NCI-H2081 treated with DMSO at 0.1 percent for 48 hours (cell line): Measurements from ENCODE around the gene AQP4.

ENCODE experiments used
- DNase-seq: peaks from one replicate; lab custom pipeline; 2025; lab: John Stamatoyannopoulos, UW

Gene AQP4

GRCh38 chr18:26839609-26840008 is 25.9 kb downstream of the AQP4 start:
- no peak for DNase-seq

- no peak for DNase-seq
These were observed 33.2 kb downstream of the AQP4 start for GRCh38 chr18:26832302-26832701.

- DNase-seq = no peak
These were observed 37.9 kb downstream of the AQP4 start for GRCh38 chr18:26827581-26827980.

- no peak for DNase-seq
These were observed 38.8 kb downstream of the AQP4 start for GRCh38 chr18:26826656-26827235.

- DNase-seq = no peak
These were observed 44.3 kb downstream of the AQP4 start for GRCh38 chr18:26821181-26821580.

- no peak for DNase-seq
These were observed 46.5 kb downstream of the AQP4 start for GRCh38 chr18:26819046-26819445.

GRCh38 chr18:26818461-26818860 is 47.0 kb downstream of the AQP4 start:
- no peak for DNase-seq

GRCh38 chr18:26813043-26813442 is 52.5 kb downstream of the AQP4 start:
- DNase-seq = no peak

GRCh38 chr18:26812462-26812861 is 53.0 kb downstream of the AQP4 start:
- no peak for DNase-seq

GRCh38 chr18:26809346-26809745 is 56.2 kb downstream of the AQP4 start:
- DNase-seq = no peak

- DNase-seq = no peak
These were observed 59.3 kb downstream of the AQP4 start for GRCh38 chr18:26806224-26806623.

- no peak for DNase-seq
These were observed 61.0 kb downstream of the AQP4 start for GRCh38 chr18:26804519-26804918.

- no peak for DNase-seq
These were observed 61.9 kb downstream of the AQP4 start for GRCh38 chr18:26803643-26804042.

GRCh38 chr18:26802330-26803200 is 62.9 kb downstream of the AQP4 start:
- DNase-seq = no peak
